Bronchial epithelial cell (primary cell): ENCODE measurements around the gene PTH2. TPM values are rescaled to one million over a fixed set of nuclear protein-coding genes. Genes with fewer than 3 reads are reported as not detected.

Source experiments
- DNase-seq: peaks from one replicate; pipeline ENCODE4 v3.0.0-alpha.2; 2010; ENCODE audit warnings: low read depth
- FAIRE-seq: peaks from 2 replicates; lab custom pipeline; 2011; peaks lifted over from hg19 to GRCh38; lab: Jason Lieb, UNC
- H3K27me3 ChIP-seq: 2 replicates; pipeline ENCODE4 v1.5.1; 2011; ENCODE audit warnings: low read length; ENCODE audit not compliant: control insufficient read depth, insufficient read depth
- H3K36me3 ChIP-seq: 2 replicates; pipeline ENCODE4 v1.5.1; 2011; ENCODE audit warnings: low read length; ENCODE audit not compliant: control insufficient read depth, insufficient read depth
- H3K4me3 ChIP-seq: 2 replicates; pipeline ENCODE4 v1.5.1; 2011; ENCODE audit warnings: mild to moderate bottlenecking, low read depth, low read length, control low read depth
- CTCF ChIP-seq: IDR thresholded peaks from 2 replicates; pipeline ENCODE4 v1.5.1; 2011; ENCODE audit warnings: mild to moderate bottlenecking, moderate library complexity, low read length, control low read depth, inconsistent platforms; ENCODE audit not compliant: insufficient read depth, severe bottlenecking
- total RNA-seq: library from RNA; depleted of rRNA; stranded (reverse); fragments of >200 nt; gene quantifications from 2 replicates; pipeline ENCODE4 v1.2.1, GENCODE V29; 2014

The PTH2 gene
- total RNA-seq, 1 donor from 2014 or later = not detected

GRCh38 chr19:49387936-49388372, 35.3 kb downstream of the PTH2 start, which contains the start of gene KASH5:
KASH5 (plus strand) TSS chr19:49388249; CDS start chr19:49390884, 2,635 bp downstream.
- DNase-seq = peak; percentile 31
- no peak for TF ChIP-seq CTCF
- H3K4me3 ChIP-seq = peak within 1 kb of the TSS; percentile 6

GRCh38 chr19:49383599-49383998, 39.6 kb downstream of the PTH2 start:
- DNase-seq (no peak), FAIRE-seq (no peak)
- Histone ChIP-seq H3K4me3 (no peak overlapping the region), H3K27me3 (no peaks in the 10 kb centered on the region), H3K36me3 (no peaks in the 10 kb centered on the region)
- TF ChIP-seq CTCF = no peak

More at GRCh38 chr19:49387936-49388372, 35.3 kb downstream of the PTH2 start, which contains the start of gene KASH5:
- FAIRE-seq = no peak
- H3K36me3 ChIP-seq = no peaks in the 10 kb centered on the region
- H3K27me3 ChIP-seq = no peaks in the 10 kb centered on the region

GRCh38 chr19:49382639-49383038, 40.6 kb downstream of the PTH2 start:
- DNase-seq = no peak
- TF ChIP-seq CTCF = no peak
- H3K36me3 ChIP-seq = no peaks in the 10 kb centered on the region
- no peaks in the 10 kb centered on the region for H3K27me3 ChIP-seq
- FAIRE-seq = no peak
- no peak overlapping the region for H3K4me3 ChIP-seq

GRCh38 chr19:49380391-49380790, 42.9 kb downstream of the PTH2 start:
- DNase-seq (no peak), FAIRE-seq (no peak)
- no peak overlapping the region for H3K4me3 ChIP-seq
- H3K36me3 ChIP-seq = no peaks in the 10 kb centered on the region
- no peak for TF ChIP-seq CTCF
- no peaks in the 10 kb centered on the region for H3K27me3 ChIP-seq

GRCh38 chr19:49378512-49378911, 44.7 kb downstream of the PTH2 start:
- DNase-seq (no peak), FAIRE-seq (no peak)
- TF ChIP-seq CTCF = no peak
- H3K36me3 ChIP-seq = no peaks in the 10 kb centered on the region
- H3K27me3 ChIP-seq = no peaks in the 10 kb centered on the region
- no peak overlapping the region for H3K4me3 ChIP-seq
